PC-3 (cell line): Measurements from ENCODE around the gene FYN. TPM values are rescaled to one million over a fixed set of nuclear protein-coding genes. Genes with fewer than 3 reads are reported as not detected.

ENCODE experiments used
- ATAC-seq: fragments of 200-7000 bp; cut with Tn5 transposase; 2 replicates; pipeline ENCODE4 v1.9.1; 2020; ENCODE audit warnings: mild to moderate bottlenecking, moderate library complexity
- BruUV-seq: library from RNA; stranded (reverse); fragments of 400-500 nt; replicated peaks from 2 replicates; lab custom pipeline; 2021; lab: Mats Ljungman, UMichigan
- CTCF ChIA-PET: fragments of 300-600 bp; sonication (Branson Sonifier 250); formaldehyde crosslinking; loops from one replicate; lab custom pipeline; 2022; ENCODE audit warnings: antibody characterized with exemption; lab: Charles Lee
- POLR2A ChIA-PET: fragments of 300-600 bp; sonication (Branson Sonifier 250); formaldehyde crosslinking; loops from one replicate; lab custom pipeline; 2022; ENCODE audit warnings: antibody characterized with exemption; ENCODE audit not compliant: unreplicated experiment; lab: Charles Lee
- DNase-seq: peaks from one replicate; pipeline ENCODE4 v3.0.0-alpha.2; 2015
- H2AFZ ChIP-seq: fragments of 300-600 bp; sonication (generic); 2 replicates; pipeline ENCODE4 v1.6.0; 2016; ENCODE audit warnings: antibody characterized with exemption, low read length
- H3F3A ChIP-seq: fragments of 300-600 bp; sonication (generic); one replicate; pipeline ENCODE4 v1.6.0; 2017; ENCODE audit warnings: antibody characterized with exemption, low read length, control low read depth, mild to moderate bottlenecking; ENCODE audit not compliant: unreplicated experiment
- H3K27ac ChIP-seq: fragments of 300-600 bp; sonication (generic); 2 replicates; pipeline ENCODE4 v1.5.1; 2016; ENCODE audit warnings: mild to moderate bottlenecking, low read length
- H3K27me3 ChIP-seq: fragments of 300-600 bp; sonication (generic); 2 replicates; pipeline ENCODE4 v1.6.1; 2016; ENCODE audit warnings: low read length, mixed read lengths
- H3K36me3 ChIP-seq: fragments of 300-600 bp; sonication (generic); 2 replicates; pipeline ENCODE4 v1.6.1; 2016; ENCODE audit warnings: low read depth, mixed run types, low read length, mixed read lengths
- H3K4me1 ChIP-seq: fragments of 300-600 bp; sonication (generic); 2 replicates; pipeline ENCODE4 v1.5.1; 2016; ENCODE audit warnings: low read length; ENCODE audit not compliant: insufficient read depth
- H3K4me2 ChIP-seq: fragments of 300-600 bp; sonication (generic); 2 replicates; pipeline ENCODE4 v1.6.0; 2016; ENCODE audit warnings: low read length
- H3K4me3 ChIP-seq: fragments of 300-600 bp; sonication (generic); 2 replicates; pipeline ENCODE4 v1.5.1; 2016; ENCODE audit warnings: mild to moderate bottlenecking, low read length, mixed read lengths
- H3K79me2 ChIP-seq: fragments of 300-600 bp; sonication (generic); 2 replicates; pipeline ENCODE4 v1.6.1; 2017; ENCODE audit warnings: low read length, mixed read lengths
- H3K9ac ChIP-seq: fragments of 300-600 bp; sonication (generic); 2 replicates; pipeline ENCODE4 v1.6.0; 2016; ENCODE audit warnings: mild to moderate bottlenecking, low read length
- H3K9me2 ChIP-seq: fragments of 300-600 bp; sonication (generic); replicated peaks from 2 replicates; pipeline ENCODE4 v1.6.1; 2016; ENCODE audit warnings: mixed run types, low read length, mixed read lengths
- H3K9me3 ChIP-seq: fragments of 300-600 bp; sonication (generic); 2 replicates; pipeline ENCODE4 v1.6.1; 2016; ENCODE audit warnings: low read length, mixed read lengths
- H4K20me1 ChIP-seq: fragments of 300-600 bp; sonication (generic); 2 replicates; pipeline ENCODE4 v1.6.1; 2016; ENCODE audit warnings: low read length, mixed read lengths
- EZH2 ChIP-seq: fragments of 300-600 bp; sonication (generic); IDR thresholded peaks from one replicate; pipeline ENCODE4 v1.6.1; 2017; ENCODE audit warnings: antibody characterized with exemption, mild to moderate bottlenecking, low read length; ENCODE audit not compliant: unreplicated experiment
- EZH2phosphoT487 ChIP-seq: fragments of 300-600 bp; sonication (generic); IDR thresholded peaks from 2 replicates; pipeline ENCODE4 v1.6.1; 2018; ENCODE audit warnings: mild to moderate bottlenecking, antibody characterized with exemption, low read length, borderline replicate concordance
- intact Hi-C: fragments of 100-400 bp; cut with micrococcal nuclease; formaldehyde crosslinking; loops from 2 replicates; pipeline ENCODE4 v1.9.0; 2023
- total RNA-seq: library from RNA; depleted of rRNA; stranded (reverse); fragments of >200 nt; gene quantifications from 2 replicates; pipeline ENCODE4 v1.2.3, GENCODE V29; 2014
- TF ChIP-seq, protein P1 (sequence below): fragments of 300-600 bp; sonication (generic); conservative IDR thresholded peaks from 2 replicates; pipeline ENCODE4 v1.5.1; 2017; ENCODE audit warnings: antibody characterized with exemption, low read depth, mild to moderate bottlenecking, low read length

The FYN gene
- total RNA-seq, 1 experiment from 2014 or later: 27.6 TPM

- H2AFZ ChIP-seq: no peak overlapping the region
- H3F3A ChIP-seq: no peaks in the 10 kb centered on the region
- no peaks in the 10 kb centered on the region for H3K9me3 ChIP-seq
- no peak overlapping the region for H3K27ac ChIP-seq
- no peak overlapping the region for H3K9ac ChIP-seq
- H3K27me3 ChIP-seq: no peaks in the 10 kb centered on the region
- ATAC-seq: no peak
- CTCF ChIA-PET: no interaction called here
- H4K20me1 ChIP-seq: no peaks in the 10 kb centered on the region
- H3K4me3 ChIP-seq: no peak overlapping the region
- intact Hi-C loops: no loop called here
- no peaks in the 10 kb centered on the region for H3K79me2 ChIP-seq
- H3K4me1 ChIP-seq: no peaks in the 10 kb centered on the region
- no TSS peak for BruUV-seq
- TF ChIP-seq EZH2phosphoT487 (no peak), EZH2 (no peak)
- TF ChIP-seq, protein P1, sequence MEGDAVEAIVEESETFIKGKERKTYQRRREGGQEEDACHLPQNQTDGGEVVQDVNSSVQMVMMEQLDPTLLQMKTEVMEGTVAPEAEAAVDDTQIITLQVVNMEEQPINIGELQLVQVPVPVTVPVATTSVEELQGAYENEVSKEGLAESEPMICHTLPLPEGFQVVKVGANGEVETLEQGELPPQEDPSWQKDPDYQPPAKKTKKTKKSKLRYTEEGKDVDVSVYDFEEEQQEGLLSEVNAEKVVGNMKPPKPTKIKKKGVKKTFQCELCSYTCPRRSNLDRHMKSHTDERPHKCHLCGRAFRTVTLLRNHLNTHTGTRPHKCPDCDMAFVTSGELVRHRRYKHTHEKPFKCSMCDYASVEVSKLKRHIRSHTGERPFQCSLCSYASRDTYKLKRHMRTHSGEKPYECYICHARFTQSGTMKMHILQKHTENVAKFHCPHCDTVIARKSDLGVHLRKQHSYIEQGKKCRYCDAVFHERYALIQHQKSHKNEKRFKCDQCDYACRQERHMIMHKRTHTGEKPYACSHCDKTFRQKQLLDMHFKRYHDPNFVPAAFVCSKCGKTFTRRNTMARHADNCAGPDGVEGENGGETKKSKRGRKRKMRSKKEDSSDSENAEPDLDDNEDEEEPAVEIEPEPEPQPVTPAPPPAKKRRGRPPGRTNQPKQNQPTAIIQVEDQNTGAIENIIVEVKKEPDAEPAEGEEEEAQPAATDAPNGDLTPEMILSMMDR: no peak
- no peak for DNase-seq
- POLR2A ChIA-PET: no interaction called here
- no peak overlapping the region for H3K4me2 ChIP-seq
- no peaks in the 10 kb centered on the region for H3K9me2 ChIP-seq
- no peaks in the 10 kb centered on the region for H3K36me3 ChIP-seq
These were observed 106.9 kb downstream of the FYN start for GRCh38 chr6:111766201-111766857.

DNA sequence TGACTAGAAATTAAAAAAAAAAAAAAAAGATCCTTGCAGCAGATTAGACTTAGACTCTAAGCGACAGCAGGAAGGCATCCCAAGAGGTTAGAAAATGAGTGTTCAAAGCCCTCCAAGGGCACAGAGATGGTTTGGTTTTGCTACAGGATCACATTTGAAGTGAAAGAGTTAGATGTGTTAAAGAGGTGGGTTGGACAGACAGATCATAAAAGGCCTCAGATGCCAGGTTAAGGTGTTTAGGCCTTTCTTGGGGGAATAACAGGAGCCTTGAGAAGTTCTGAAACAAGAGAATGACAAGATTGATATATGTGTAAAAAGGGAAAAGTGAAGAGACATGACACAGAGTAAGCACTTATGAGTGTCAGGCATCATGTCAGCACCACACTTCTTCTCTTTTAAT, 107.5 kb downstream of the FYN start:
- ATAC-seq: no peak
- intact Hi-C loops: no loop called here

More for the DNA sequence above, 107.5 kb downstream of the FYN start:
- no peaks in the 10 kb centered on the region for H3K36me3 ChIP-seq
- H3K9ac ChIP-seq: no peak overlapping the region
- BruUV-seq: no TSS peak
- no peak overlapping the region for H3K27ac ChIP-seq
- H3K9me2 ChIP-seq: no peaks in the 10 kb centered on the region
- H4K20me1 ChIP-seq: no peaks in the 10 kb centered on the region
- H3K27me3 ChIP-seq: no peaks in the 10 kb centered on the region
- no peaks in the 10 kb centered on the region for H3F3A ChIP-seq
- no peak overlapping the region for H3K4me3 ChIP-seq
- ChIA-PET POLR2A (no interaction called here), CTCF (no interaction called here)
- H3K9me3 ChIP-seq: no peaks in the 10 kb centered on the region
- no peak overlapping the region for H3K4me2 ChIP-seq
- TF ChIP-seq, protein P1: no peak
- no peak for TF ChIP-seq EZH2phosphoT487
- no peak for TF ChIP-seq EZH2
- DNase-seq: no peak
- H3K79me2 ChIP-seq: no peaks in the 10 kb centered on the region
- no peak overlapping the region for H2AFZ ChIP-seq
- H3K4me1 ChIP-seq: no peaks in the 10 kb centered on the region
